Parathyroid adenoma (tissue), 2 donors: ENCODE data around the gene LONP1.

ENCODE experiments used
- H2AFZ ChIP-seq: fragments of 300-600 bp; sonication (generic); one replicate; pipeline ENCODE4 v1.7.0; 2017; ENCODE audit warnings: antibody characterized with exemption, mild to moderate bottlenecking
- H3K27ac ChIP-seq: fragments of 300-600 bp; sonication (generic); one replicate; pipeline ENCODE4 v1.7.0; 2017
- H3K27me3 ChIP-seq: fragments of 300-600 bp; sonication (generic); one replicate; pipeline ENCODE4 v1.7.0; 2017; ENCODE audit warnings: low read length; ENCODE audit not compliant: control insufficient read depth, insufficient read depth
- H3K36me3 ChIP-seq: fragments of 300-600 bp; sonication (generic); one replicate; pipeline ENCODE4 v1.7.0; 2017; ENCODE audit warnings: low read length; ENCODE audit not compliant: control insufficient read depth, insufficient read depth
- H3K4me1 ChIP-seq: fragments of 300-600 bp; sonication (generic); one replicate; pipeline ENCODE4 v1.7.0; 2017; ENCODE audit warnings: control low read depth
- H3K4me2 ChIP-seq: fragments of 300-600 bp; sonication (generic); one replicate; pipeline ENCODE4 v1.7.0; 2017; ENCODE audit warnings: low read length
- H3K4me3 ChIP-seq: fragments of 300-600 bp; sonication (generic); one replicate; pipeline ENCODE4 v1.7.0; 2017; ENCODE audit warnings: low read depth, low read length
- H3K79me2 ChIP-seq: fragments of 300-600 bp; sonication (generic); one replicate; pipeline ENCODE4 v1.7.0; 2017; ENCODE audit warnings: control low read depth
- H3K9ac ChIP-seq: fragments of 300-600 bp; sonication (generic); one replicate; pipeline ENCODE4 v1.7.0; 2017; ENCODE audit warnings: mild to moderate bottlenecking
- H3K9me3 ChIP-seq: fragments of 300-600 bp; sonication (generic); one replicate; pipeline ENCODE4 v1.7.0; 2017; ENCODE audit warnings: low read length; ENCODE audit not compliant: control insufficient read depth
- TF ChIP-seq, protein P1 (sequence below): fragments of 300-600 bp; sonication (generic); IDR thresholded peaks from one replicate; pipeline ENCODE4 v1.7.0; 2017; ENCODE audit warnings: antibody characterized with exemption, mild to moderate bottlenecking
- donor health status: primary hyperparathyroidism.

The LONP1 gene

DNA sequence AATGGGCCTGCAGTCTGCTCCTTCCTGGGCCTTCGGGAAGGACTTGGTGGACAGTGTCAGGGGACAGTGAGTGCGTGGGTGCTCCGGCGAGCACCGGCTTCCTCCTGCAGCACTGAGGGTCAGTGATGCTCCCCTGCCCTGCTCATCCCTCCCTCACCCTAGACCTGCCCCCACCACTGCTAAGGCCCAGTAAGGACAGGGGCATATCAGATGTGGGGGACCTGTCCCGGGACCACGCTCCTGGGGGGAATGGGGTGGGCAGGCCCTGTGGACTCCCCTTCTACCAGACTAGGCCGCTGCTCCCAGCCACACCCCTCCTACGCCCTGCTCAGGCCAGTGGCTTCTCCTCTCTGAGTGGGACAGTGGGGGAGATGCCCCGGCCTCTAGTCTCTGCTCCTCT, 42.8 kb downstream of the LONP1 start:
- Histone ChIP-seq H3K36me3 (no peaks in the 10 kb centered on the region), H3K4me2 (no peak overlapping the region), H3K4me3 (no peak overlapping the region), H3K27me3 (no peaks in the 10 kb centered on the region), H3K79me2 (no peaks in the 10 kb centered on the region), H3K9ac (no peak overlapping the region), H3K27ac (no peak overlapping the region), H3K9me3 (no peaks in the 10 kb centered on the region), H2AFZ (no peak overlapping the region), H3K4me1 (no peaks in the 10 kb centered on the region)
- TF ChIP-seq, protein P1, sequence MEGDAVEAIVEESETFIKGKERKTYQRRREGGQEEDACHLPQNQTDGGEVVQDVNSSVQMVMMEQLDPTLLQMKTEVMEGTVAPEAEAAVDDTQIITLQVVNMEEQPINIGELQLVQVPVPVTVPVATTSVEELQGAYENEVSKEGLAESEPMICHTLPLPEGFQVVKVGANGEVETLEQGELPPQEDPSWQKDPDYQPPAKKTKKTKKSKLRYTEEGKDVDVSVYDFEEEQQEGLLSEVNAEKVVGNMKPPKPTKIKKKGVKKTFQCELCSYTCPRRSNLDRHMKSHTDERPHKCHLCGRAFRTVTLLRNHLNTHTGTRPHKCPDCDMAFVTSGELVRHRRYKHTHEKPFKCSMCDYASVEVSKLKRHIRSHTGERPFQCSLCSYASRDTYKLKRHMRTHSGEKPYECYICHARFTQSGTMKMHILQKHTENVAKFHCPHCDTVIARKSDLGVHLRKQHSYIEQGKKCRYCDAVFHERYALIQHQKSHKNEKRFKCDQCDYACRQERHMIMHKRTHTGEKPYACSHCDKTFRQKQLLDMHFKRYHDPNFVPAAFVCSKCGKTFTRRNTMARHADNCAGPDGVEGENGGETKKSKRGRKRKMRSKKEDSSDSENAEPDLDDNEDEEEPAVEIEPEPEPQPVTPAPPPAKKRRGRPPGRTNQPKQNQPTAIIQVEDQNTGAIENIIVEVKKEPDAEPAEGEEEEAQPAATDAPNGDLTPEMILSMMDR: no peak

DNA sequence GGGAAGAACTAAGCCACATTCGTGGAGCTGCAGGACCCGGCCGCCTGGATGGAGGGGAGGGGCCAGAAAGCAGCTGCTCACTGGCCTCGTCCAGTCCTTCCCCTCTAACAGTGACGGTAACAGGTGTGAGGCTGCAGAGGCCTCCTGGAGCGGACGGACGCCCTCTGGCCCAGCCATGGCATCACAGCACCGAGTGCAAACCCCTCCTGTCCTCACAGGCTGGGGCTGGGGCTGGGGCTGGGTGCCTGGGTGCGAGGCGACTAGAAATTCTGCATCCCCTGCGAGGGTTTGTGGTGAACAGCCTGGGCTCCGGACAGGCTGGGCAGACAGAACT, 43.2 kb downstream of the LONP1 start:
- Histone ChIP-seq H3K27ac (no peak overlapping the region), H3K9ac (no peak overlapping the region)

DNA sequence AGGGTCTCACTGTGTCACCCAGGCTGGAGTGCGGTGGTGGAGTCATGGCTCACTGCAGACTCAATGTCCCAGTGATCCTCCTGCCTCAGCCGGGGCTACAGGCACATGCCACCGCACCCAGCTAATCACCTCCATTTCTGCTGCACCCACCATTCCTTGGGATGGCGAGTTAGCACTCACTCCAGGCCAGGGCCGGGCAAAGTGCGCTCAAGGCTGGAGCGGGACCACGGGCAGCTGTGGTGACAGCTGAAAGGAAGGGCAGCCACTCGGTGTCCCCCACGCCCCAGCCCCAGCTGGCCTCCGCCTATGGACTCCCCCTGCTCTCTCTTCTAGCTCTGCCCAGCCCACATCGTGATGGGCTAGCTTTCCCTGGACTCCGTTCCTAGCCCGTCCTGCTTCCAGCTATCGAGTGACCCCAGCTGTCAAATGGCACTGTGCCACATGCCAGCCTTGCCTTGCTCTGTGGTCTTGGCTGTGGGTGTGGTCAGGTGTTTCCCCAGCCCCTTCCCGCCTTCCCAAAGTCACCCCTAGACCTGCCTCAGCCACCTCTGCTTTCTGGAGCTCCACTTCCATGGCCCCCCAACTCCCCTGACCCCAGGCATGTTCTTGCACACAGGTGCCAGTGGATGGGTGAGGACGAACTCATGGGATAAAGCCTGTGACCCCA, 43.7 kb downstream of the LONP1 start:
- TF ChIP-seq, protein P1: no peak
- Histone ChIP-seq H3K27me3 (no peaks in the 10 kb centered on the region), H3K9me3 (no peaks in the 10 kb centered on the region), H3K9ac (no peak overlapping the region), H3K4me3 (no peak overlapping the region), H3K79me2 (no peaks in the 10 kb centered on the region), H3K27ac (no peak overlapping the region), H2AFZ (no peak overlapping the region), H3K36me3 (no peaks in the 10 kb centered on the region), H3K4me1 (no peaks in the 10 kb centered on the region), H3K4me2 (no peak overlapping the region)

More for the DNA sequence above, 43.2 kb downstream of the LONP1 start:
- Histone ChIP-seq H3K79me2 (no peaks in the 10 kb centered on the region), H3K36me3 (no peaks in the 10 kb centered on the region), H3K4me3 (no peak overlapping the region), H3K27me3 (no peaks in the 10 kb centered on the region), H3K4me1 (no peaks in the 10 kb centered on the region), H2AFZ (no peak overlapping the region), H3K4me2 (no peak overlapping the region), H3K9me3 (no peaks in the 10 kb centered on the region)
- TF ChIP-seq, protein P1: no peak

DNA sequence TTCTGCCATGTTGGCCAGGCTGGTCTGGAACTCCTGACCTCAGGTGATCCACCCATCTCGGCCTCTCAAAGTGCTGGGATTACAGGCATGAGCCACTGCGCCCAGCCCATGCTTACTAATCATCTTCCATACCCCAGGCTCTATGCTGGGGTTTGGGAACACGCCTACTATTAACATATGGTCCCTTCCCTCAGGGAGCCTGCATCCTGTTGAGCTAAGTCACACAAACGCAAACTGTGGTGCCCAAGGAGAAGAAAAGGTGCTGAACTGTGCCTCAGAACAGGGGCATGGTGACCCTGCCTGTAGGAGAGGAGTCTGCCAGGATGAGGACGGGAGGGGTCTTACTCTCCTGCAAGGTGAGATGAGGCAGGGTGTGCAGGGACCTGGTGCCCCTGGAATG, 45.2 kb downstream of the LONP1 start:
- H3K9ac ChIP-seq: no peak overlapping the region

More for the DNA sequence above, 45.2 kb downstream of the LONP1 start:
- no peaks in the 10 kb centered on the region for H3K36me3 ChIP-seq
- no peaks in the 10 kb centered on the region for H3K27me3 ChIP-seq
- H3K27ac ChIP-seq: no peak overlapping the region
- H3K4me1 ChIP-seq: no peaks in the 10 kb centered on the region
- H2AFZ ChIP-seq: no peak overlapping the region
- H3K4me2 ChIP-seq: no peak overlapping the region
- no peak overlapping the region for H3K4me3 ChIP-seq
- H3K79me2 ChIP-seq: no peaks in the 10 kb centered on the region
- TF ChIP-seq, protein P1: no peak
- no peaks in the 10 kb centered on the region for H3K9me3 ChIP-seq
